Measurements from ENCODE around the gene PCDH9.

PCDH9 gene

DNA sequence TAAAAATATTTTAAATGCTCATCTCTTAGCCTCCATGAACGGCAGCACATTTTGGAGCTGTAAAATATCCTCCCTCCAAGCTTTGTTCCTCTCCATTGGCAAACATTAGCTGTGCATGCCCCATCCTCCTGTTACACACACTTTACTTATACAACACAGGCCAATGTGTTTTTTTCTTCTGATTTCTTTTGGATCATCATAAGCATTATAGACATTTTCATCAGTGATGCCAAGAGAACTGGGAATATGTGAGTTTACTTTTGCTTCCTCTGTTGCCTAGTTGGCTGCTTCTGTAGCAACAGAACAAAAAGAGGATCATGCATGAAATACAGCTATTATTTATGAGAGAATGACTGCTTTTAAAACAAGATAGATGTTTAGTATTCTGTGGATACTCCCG is 142.6 kb downstream of the PCDH9 start:
- no peak for DNase-seq (ENCODE audit: low read depth, low spot score)
- TF ChIP-seq FOXP2 (optimal IDR thresholded peaks at IDR 0.05; ENCODE audit: control extremely low read depth, extremely low read length, insufficient read depth), result no peak
- no peak for TF ChIP-seq POLR2AphosphoS5 (IDR thresholded peaks at IDR 0.05; ENCODE audit: borderline replicate concordance, low read depth, low read length)
- no peak for TF ChIP-seq EZH2 (IDR thresholded peaks at IDR 0.05)
- no peak overlapping the region for H3K27ac ChIP-seq
- no peaks in the 10 kb centered on the region for H3K36me3 ChIP-seq (ENCODE audit: insufficient read depth, low read length)
- no peak overlapping the region for H3K4me3 ChIP-seq
- H3K9ac ChIP-seq (ENCODE audit: insufficient read length), result no peak overlapping the region
- H3K9me3 ChIP-seq (ENCODE audit: low read depth, low read length), result no peaks in the 10 kb centered on the region

DNA sequence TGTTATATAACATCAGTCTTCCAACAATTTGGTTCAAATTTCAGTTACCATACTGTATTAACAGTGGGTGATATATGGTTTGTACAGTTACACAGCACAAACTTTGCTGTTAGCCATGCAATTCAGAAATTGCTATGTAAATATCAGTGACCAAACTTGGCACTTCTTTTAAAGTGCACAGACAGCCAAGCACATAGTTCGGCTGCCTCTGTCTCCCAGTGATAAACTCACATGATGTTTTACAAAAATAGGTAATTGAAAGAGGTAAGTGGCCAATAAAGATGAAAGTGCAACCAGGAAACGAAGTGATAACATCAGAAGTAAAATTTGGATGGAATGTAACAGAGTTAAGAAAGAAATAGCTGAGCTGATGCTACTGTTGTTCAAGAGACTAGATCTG is 143.9 kb downstream of the PCDH9 start:
- no peak for DNase-seq (ENCODE audit: low read depth, low spot score)
- H3K9ac ChIP-seq (ENCODE audit: insufficient read length), result no peak overlapping the region

DNA sequence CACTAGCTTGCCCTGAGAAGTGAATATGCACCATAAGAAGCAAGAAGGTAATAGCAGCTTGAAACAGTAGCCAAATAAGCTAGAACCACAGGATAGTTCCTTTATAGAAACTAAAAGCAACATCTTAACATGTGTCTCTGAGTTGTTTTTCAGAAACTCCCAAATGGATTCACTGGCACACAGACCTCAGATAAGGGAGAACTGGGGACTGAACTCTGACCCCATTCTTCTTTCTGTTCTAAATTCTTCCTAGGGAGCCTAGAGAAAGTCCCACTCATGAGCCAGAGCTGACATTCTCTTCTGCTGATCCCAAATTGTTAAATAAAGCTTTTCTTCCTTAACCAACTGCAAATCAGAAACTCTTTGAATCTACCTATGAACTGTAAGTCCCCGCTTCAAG is 146.1 kb downstream of the PCDH9 start:
- no peak overlapping the region for H3K27ac ChIP-seq
- DNase-seq (ENCODE audit: low read depth, low spot score), result no peak
- H3K4me3 ChIP-seq, result no peak overlapping the region

More for the DNA sequence above, 143.9 kb downstream of the PCDH9 start:
- H3K4me3 ChIP-seq, result no peak overlapping the region
- H3K27ac ChIP-seq, result no peak overlapping the region
- H3K9me3 ChIP-seq (ENCODE audit: low read depth, low read length), result no peaks in the 10 kb centered on the region
- no peaks in the 10 kb centered on the region for H3K36me3 ChIP-seq (ENCODE audit: insufficient read depth, low read length)
- TF ChIP-seq POLR2AphosphoS5 (IDR thresholded peaks at IDR 0.05; ENCODE audit: borderline replicate concordance, low read depth, low read length) (no peak), EZH2 (IDR thresholded peaks at IDR 0.05) (no peak), FOXP2 (optimal IDR thresholded peaks at IDR 0.05; ENCODE audit: control extremely low read depth, extremely low read length, insufficient read depth) (no peak)

DNA sequence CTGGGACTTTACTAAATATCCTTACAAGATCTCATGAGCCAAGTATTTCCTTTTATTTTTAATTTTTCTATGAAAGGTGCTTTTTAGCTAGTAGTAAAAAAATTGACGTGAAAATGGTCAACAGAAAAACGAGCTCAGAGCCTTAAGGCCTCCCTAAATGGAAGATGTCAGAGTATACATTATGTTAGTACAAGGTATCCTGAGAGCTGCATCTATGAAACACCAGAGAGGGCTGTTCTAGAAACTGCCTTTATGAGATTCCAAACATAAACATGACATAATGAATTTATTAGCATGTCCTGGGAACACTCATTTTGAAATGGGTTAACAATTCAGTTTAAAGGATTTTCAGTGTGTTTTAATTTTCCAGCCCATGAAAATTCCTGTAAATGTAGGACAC is 146.6 kb downstream of the PCDH9 start:
- no peak overlapping the region for H3K27ac ChIP-seq
- no peaks in the 10 kb centered on the region for H3K9me3 ChIP-seq (ENCODE audit: low read depth, low read length)
- H3K9ac ChIP-seq (ENCODE audit: insufficient read length), result no peak overlapping the region
- H3K4me3 ChIP-seq, result no peak overlapping the region
- H3K36me3 ChIP-seq (ENCODE audit: insufficient read depth, low read length), result no peaks in the 10 kb centered on the region
- TF ChIP-seq EZH2 (IDR thresholded peaks at IDR 0.05) (no peak), FOXP2 (optimal IDR thresholded peaks at IDR 0.05; ENCODE audit: control extremely low read depth, extremely low read length, insufficient read depth) (no peak), POLR2AphosphoS5 (IDR thresholded peaks at IDR 0.05; ENCODE audit: borderline replicate concordance, low read depth, low read length) (no peak)
- DNase-seq (ENCODE audit: low read depth, low spot score), result no peak

More for the DNA sequence above, 146.1 kb downstream of the PCDH9 start:
- no peaks in the 10 kb centered on the region for H3K9me3 ChIP-seq (ENCODE audit: low read depth, low read length)
- no peak for TF ChIP-seq FOXP2 (optimal IDR thresholded peaks at IDR 0.05; ENCODE audit: control extremely low read depth, extremely low read length, insufficient read depth)
- no peak for TF ChIP-seq POLR2AphosphoS5 (IDR thresholded peaks at IDR 0.05; ENCODE audit: borderline replicate concordance, low read depth, low read length)
- no peak for TF ChIP-seq EZH2 (IDR thresholded peaks at IDR 0.05)
- H3K36me3 ChIP-seq (ENCODE audit: insufficient read depth, low read length), result no peaks in the 10 kb centered on the region
- no peak overlapping the region for H3K9ac ChIP-seq (ENCODE audit: insufficient read length)

DNA sequence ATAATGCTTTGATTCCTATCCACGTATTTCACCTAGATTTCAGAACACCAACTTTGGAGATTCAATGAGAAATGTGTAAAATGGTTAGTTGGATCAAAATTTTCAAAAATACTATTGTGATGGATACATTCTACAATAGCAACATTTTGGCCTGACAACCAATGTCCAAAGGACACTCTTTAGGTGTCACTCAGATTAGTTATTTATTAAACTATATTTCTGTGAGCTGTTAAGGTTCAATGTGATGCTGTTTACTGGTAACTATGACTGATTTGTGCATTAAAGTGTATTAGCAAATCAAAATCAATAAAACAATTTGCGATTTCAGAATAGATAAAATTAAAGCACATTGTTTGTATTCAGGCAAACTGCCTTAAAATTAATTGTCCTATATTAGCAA is 149.8 kb downstream of the PCDH9 start:
- no peak for DNase-seq (ENCODE audit: low read depth, low spot score)
- TF ChIP-seq FOXP2 (optimal IDR thresholded peaks at IDR 0.05; ENCODE audit: control extremely low read depth, extremely low read length, insufficient read depth) (no peak), EZH2 (IDR thresholded peaks at IDR 0.05) (no peak), POLR2AphosphoS5 (IDR thresholded peaks at IDR 0.05; ENCODE audit: borderline replicate concordance, low read depth, low read length) (no peak)
- Histone ChIP-seq H3K4me3 (no peak overlapping the region), H3K9me3 (ENCODE audit: low read depth, low read length) (no peaks in the 10 kb centered on the region), H3K36me3 (ENCODE audit: insufficient read depth, low read length) (no peaks in the 10 kb centered on the region), H3K27ac (no peak overlapping the region), H3K9ac (ENCODE audit: insufficient read length) (no peak overlapping the region)

DNA sequence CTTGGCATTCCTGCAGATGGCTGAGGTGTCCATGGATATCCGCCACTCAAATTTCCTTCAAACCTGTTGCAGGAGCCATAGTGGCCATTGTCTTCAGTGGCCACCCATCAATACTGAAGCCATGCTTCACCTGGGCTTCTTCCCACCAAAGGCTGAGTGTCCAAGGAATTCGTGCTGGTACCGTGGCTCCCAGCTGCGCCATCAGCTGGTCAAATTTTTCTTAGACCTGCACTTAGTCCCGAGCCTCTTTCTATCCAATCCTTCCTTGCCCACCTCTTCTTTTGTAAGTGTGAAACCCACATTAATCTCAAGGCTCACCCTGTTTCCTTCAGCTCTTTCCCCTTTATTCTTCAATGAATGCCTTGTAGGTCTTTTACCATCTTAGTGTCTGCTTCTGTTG is 152.1 kb downstream of the PCDH9 start:
- no peak overlapping the region for H3K9ac ChIP-seq (ENCODE audit: insufficient read length)
- no peaks in the 10 kb centered on the region for H3K36me3 ChIP-seq (ENCODE audit: insufficient read depth, low read length)
- DNase-seq (ENCODE audit: low read depth, low spot score), result no peak
- H3K9me3 ChIP-seq (ENCODE audit: low read depth, low read length), result no peaks in the 10 kb centered on the region
- no peak overlapping the region for H3K4me3 ChIP-seq
- TF ChIP-seq EZH2 (IDR thresholded peaks at IDR 0.05) (no peak), FOXP2 (optimal IDR thresholded peaks at IDR 0.05; ENCODE audit: control extremely low read depth, extremely low read length, insufficient read depth) (no peak)
- H3K27ac ChIP-seq, result no peak overlapping the region

DNA sequence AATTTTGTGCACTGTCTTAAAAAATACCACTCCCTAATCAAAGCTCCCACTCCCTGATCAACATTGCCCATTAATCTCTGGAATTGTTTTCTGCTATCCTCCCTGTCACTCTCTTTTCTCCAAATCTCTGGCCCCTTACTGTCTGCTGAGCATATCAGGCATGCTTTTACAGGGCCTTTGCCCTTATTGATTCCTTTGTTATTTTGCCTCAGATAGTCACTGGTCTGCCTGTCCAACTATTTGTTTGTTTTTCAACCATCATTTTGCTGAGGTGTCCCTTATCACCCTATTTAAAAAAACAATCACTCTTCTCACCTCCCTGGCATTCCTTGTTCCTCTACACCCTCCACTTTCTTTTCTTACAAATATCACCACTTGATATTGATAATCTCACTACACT is 153.0 kb downstream of the PCDH9 start:
- no peak overlapping the region for H3K27ac ChIP-seq
- TF ChIP-seq FOXP2 (optimal IDR thresholded peaks at IDR 0.05; ENCODE audit: control extremely low read depth, extremely low read length, insufficient read depth) (no peak), EZH2 (IDR thresholded peaks at IDR 0.05) (no peak), POLR2AphosphoS5 (IDR thresholded peaks at IDR 0.05; ENCODE audit: borderline replicate concordance, low read depth, low read length) (no peak)
- no peak overlapping the region for H3K4me3 ChIP-seq
- no peak for DNase-seq (ENCODE audit: low read depth, low spot score)
- no peaks in the 10 kb centered on the region for H3K9me3 ChIP-seq (ENCODE audit: low read depth, low read length)
- H3K36me3 ChIP-seq (ENCODE audit: insufficient read depth, low read length), result no peaks in the 10 kb centered on the region
- H3K9ac ChIP-seq (ENCODE audit: insufficient read length), result no peak overlapping the region

DNA sequence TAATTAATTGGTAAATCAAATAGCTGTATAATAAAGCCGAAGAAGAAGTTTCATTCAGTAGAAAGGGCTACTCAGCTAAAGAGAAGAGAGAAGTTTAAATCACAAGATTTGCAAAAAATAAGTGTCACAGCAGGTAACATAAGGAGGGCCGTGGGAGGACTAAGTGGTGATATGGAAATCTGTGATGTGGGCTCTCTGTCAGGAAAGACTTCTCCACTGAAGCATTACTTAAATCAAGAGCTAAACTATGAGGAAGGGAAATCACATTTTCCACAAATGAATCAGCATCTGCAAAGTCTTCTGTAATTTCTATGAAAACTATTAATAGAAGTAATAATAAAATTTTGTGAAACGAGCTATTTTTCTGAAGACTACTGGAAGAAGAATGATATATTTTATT is 153.8 kb downstream of the PCDH9 start:
- H3K9me3 ChIP-seq (ENCODE audit: low read depth, low read length), result no peaks in the 10 kb centered on the region
- H3K36me3 ChIP-seq (ENCODE audit: insufficient read depth, low read length), result no peaks in the 10 kb centered on the region
- DNase-seq (ENCODE audit: low read depth, low spot score), result no peak
- no peak overlapping the region for H3K4me3 ChIP-seq
- H3K27ac ChIP-seq, result no peak overlapping the region
- no peak for TF ChIP-seq POLR2AphosphoS5 (IDR thresholded peaks at IDR 0.05; ENCODE audit: borderline replicate concordance, low read depth, low read length)
- TF ChIP-seq EZH2 (IDR thresholded peaks at IDR 0.05), result no peak
- no peak for TF ChIP-seq FOXP2 (optimal IDR thresholded peaks at IDR 0.05; ENCODE audit: control extremely low read depth, extremely low read length, insufficient read depth)
- H3K9ac ChIP-seq (ENCODE audit: insufficient read length), result no peak overlapping the region

DNA sequence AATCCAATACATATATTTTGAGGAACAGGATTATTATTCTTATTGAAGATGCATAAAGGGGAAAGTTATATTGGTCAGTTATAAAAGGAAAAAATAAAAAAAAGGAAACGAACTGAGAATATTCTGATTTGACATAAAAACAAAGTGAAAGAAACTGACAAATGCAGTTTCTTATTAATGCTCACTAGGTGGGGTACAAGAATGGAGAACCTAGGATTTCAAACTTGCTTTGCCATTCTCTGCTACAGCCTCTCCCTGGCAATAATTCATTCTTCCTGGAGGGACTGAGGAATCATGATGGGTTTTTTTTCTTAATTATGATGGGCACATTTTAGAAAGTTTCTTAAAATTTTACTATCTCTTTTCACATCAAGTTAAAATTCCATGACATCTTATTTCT is 154.9 kb downstream of the PCDH9 start:
- H3K9ac ChIP-seq (ENCODE audit: insufficient read length), result no peak overlapping the region
- H3K36me3 ChIP-seq (ENCODE audit: insufficient read depth, low read length), result no peaks in the 10 kb centered on the region
- H3K9me3 ChIP-seq (ENCODE audit: low read depth, low read length), result no peaks in the 10 kb centered on the region
- H3K4me3 ChIP-seq, result no peak overlapping the region
- no peak for DNase-seq (ENCODE audit: low read depth, low spot score)
- no peak overlapping the region for H3K27ac ChIP-seq
- no peak for TF ChIP-seq FOXP2 (optimal IDR thresholded peaks at IDR 0.05; ENCODE audit: control extremely low read depth, extremely low read length, insufficient read depth)
- no peak for TF ChIP-seq EZH2 (IDR thresholded peaks at IDR 0.05)
- no peak for TF ChIP-seq POLR2AphosphoS5 (IDR thresholded peaks at IDR 0.05; ENCODE audit: borderline replicate concordance, low read depth, low read length)
